GM20000 (cell line): Measurements from ENCODE around the gene ENDOG.

ENCODE experiments used
- DNase-seq: peaks from one replicate; pipeline ENCODE4 v3.0.0; 2012; ENCODE audit warnings: low spot score
- CTCF ChIP-seq: IDR thresholded peaks from 2 replicates; pipeline ENCODE4 v1.5.1; 2012; ENCODE audit warnings: mild to moderate bottlenecking, control low read depth; ENCODE audit errors: extremely low read depth, missing control alignments

ENDOG gene

GRCh38 chr9:128824911-128825310 lies 6.6 kb downstream of the ENDOG start:
- no peak for TF ChIP-seq CTCF
- no peak for DNase-seq

- no peak for DNase-seq
- no peak for TF ChIP-seq CTCF
Measured at GRCh38 chr9:128825923-128826700, 7.8 kb downstream of the ENDOG start.

- DNase-seq = no peak
- TF ChIP-seq CTCF = no peak
Measured at GRCh38 chr9:128828267-128828666, 10.0 kb downstream of the ENDOG start.

- no peak for TF ChIP-seq CTCF
- no peak for DNase-seq
Measured at GRCh38 chr9:128828719-128829452, 10.6 kb downstream of the ENDOG start.

GRCh38 chr9:128829477-128830251 lies 11.4 kb downstream of the ENDOG start, which contains the start of gene SPOUT1:
TSS of gene SPOUT1 (minus strand) at chr9:128829794. CDS start at chr9:128829780, 14 bp downstream.
- no peak for TF ChIP-seq CTCF
- peak; percentile 98 for DNase-seq

- TF ChIP-seq CTCF = no peak
- DNase-seq = no peak
Measured at GRCh38 chr9:128833696-128834095, 15.4 kb downstream of the ENDOG start.
